Keratinocyte (primary cell): Measurements from ENCODE around the gene ULK4. TPM values are rescaled to one million over a fixed set of nuclear protein-coding genes. Genes with fewer than 3 reads are reported as not detected.
"Not testable (repeated sequence)": the region's sequence is repeated elsewhere in the genome, so short reads cannot be mapped to it uniquely, and the experiment has no call there.

Experiments used
- DNase-seq: peaks from one replicate; pipeline ENCODE4 v3.0.0-alpha.2; 2011; ENCODE audit warnings: low read depth, missing footprints, low spot score
- FAIRE-seq: peaks from 2 replicates; lab custom pipeline; 2011; peaks lifted over from hg19 to GRCh38; lab: Jason Lieb, UNC
- H2AFZ ChIP-seq: 2 replicates; pipeline ENCODE4 v1.6.0; 2012; ENCODE audit warnings: low read length, control low read depth, inconsistent platforms; ENCODE audit not compliant: control insufficient read depth
- H3K27ac ChIP-seq: 2 replicates; pipeline ENCODE4 v1.5.1; 2011; ENCODE audit warnings: low read length; ENCODE audit not compliant: control insufficient read depth, insufficient read depth
- H3K27me3 ChIP-seq: 3 replicates; pipeline ENCODE4 v1.6.0; 2011; ENCODE audit warnings: low read length; ENCODE audit not compliant: control insufficient read depth, insufficient read depth; ENCODE audit errors: extremely low read depth
- H3K36me3 ChIP-seq, 2 experiments: 2 replicates in 1 of 2; 3 replicates in 1 of 2; pipeline ENCODE4 v1.5.1; 2011; ENCODE audit warnings: low read length in 2 of 2, mild to moderate bottlenecking in 1 of 2; ENCODE audit not compliant: control insufficient read depth in 2 of 2, insufficient read depth in 2 of 2; ENCODE audit errors: extremely low read depth in 1 of 2
- H3K4me1 ChIP-seq: 3 replicates; pipeline ENCODE4 v1.5.1; 2011; ENCODE audit warnings: low read length; ENCODE audit not compliant: control insufficient read depth, insufficient read depth; ENCODE audit errors: extremely low read depth
- H3K4me2 ChIP-seq: 3 replicates; pipeline ENCODE4 v1.6.0; 2011; ENCODE audit warnings: low read depth, low read length; ENCODE audit not compliant: control insufficient read depth, insufficient read depth; ENCODE audit errors: extremely low read depth
- H3K4me3 ChIP-seq, 3 experiments: fragments of 200-600 bp in 1 of 3; sonication (generic) in 1 of 3; 2 replicates in 2 of 3; 3 replicates in 1 of 3; pipeline ENCODE4 v1.5.1; 2011 to 2016; ENCODE audit warnings: low read length in 3 of 3, mild to moderate bottlenecking in 3 of 3, control low read depth in 2 of 3, inconsistent platforms in 1 of 3, low read depth in 1 of 3, mixed read lengths in 1 of 3, mixed run types in 1 of 3, moderate library complexity in 1 of 3; ENCODE audit not compliant: control insufficient read depth in 2 of 3, insufficient read depth in 2 of 3; ENCODE audit errors: extremely low read depth in 1 of 3
- H3K79me2 ChIP-seq: 2 replicates; pipeline ENCODE4 v1.6.0; 2012; ENCODE audit warnings: low read length; ENCODE audit not compliant: control insufficient read depth, insufficient read depth
- H3K9ac ChIP-seq: 3 replicates; pipeline ENCODE4 v1.6.0; 2011; ENCODE audit warnings: low read length; ENCODE audit not compliant: control insufficient read depth, insufficient read depth; ENCODE audit errors: extremely low read depth
- H3K9me1 ChIP-seq: 3 replicates; pipeline ENCODE4 v1.6.0; 2011; ENCODE audit warnings: low read length; ENCODE audit not compliant: control insufficient read depth, insufficient read depth; ENCODE audit errors: extremely low read depth
- H3K9me3 ChIP-seq: 2 replicates; pipeline ENCODE4 v1.5.1; 2012; ENCODE audit warnings: low read depth, low read length; ENCODE audit not compliant: control insufficient read depth
- H4K20me1 ChIP-seq: 3 replicates; pipeline ENCODE4 v1.6.0; 2011; ENCODE audit warnings: low read length; ENCODE audit not compliant: control insufficient read depth, insufficient read depth; ENCODE audit errors: extremely low read depth
- EZH2 ChIP-seq: IDR thresholded peaks from one replicate; pipeline ENCODE4 v1.6.1; 2012; ENCODE audit warnings: inconsistent platforms, mild to moderate bottlenecking, low read length, moderate library complexity
- dilution Hi-C: fragments of 300-500 bp; cut with MboI; formaldehyde crosslinking; loops from one replicate; pipeline ENCODE4 v1.7.0; 2020; ENCODE audit warnings: low sequenced_read_pairs; ENCODE audit not compliant: extremely low pct_ligation_motif_present
- polyA plus RNA-seq, 5 experiments: library from polyadenylated mRNA; depleted of rRNA in 3 of 5; stranded (reverse) in 3 of 5; stranded (forward) in 1 of 5; unstranded in 1 of 5; fragments of >200 nt; gene quantifications; 1 replicate in 1 of 5; 2 replicates in 3 of 5; 3 replicates in 1 of 5; pipeline versions ENCODE4 v1.2.1 to v1.2.3, GENCODE V29; 2011 to 2012; ENCODE audit warnings: missing spikeins in 2 of 5, low read depth in 1 of 5, low replicate concordance in 1 of 5
- TF ChIP-seq, protein P1 (sequence below), 3 experiments: IDR thresholded peaks in 1 of 3; conservative IDR thresholded peaks in 1 of 3; optimal IDR thresholded peaks in 1 of 3; 2 replicates in 2 of 3; 3 replicates in 1 of 3; pipeline versions ENCODE3 to v1.5.1; 2011; ENCODE audit warnings: low read length in 3 of 3, mild to moderate bottlenecking in 3 of 3, moderate library complexity in 2 of 3, control low read depth in 1 of 3, inconsistent platforms in 1 of 3; ENCODE audit not compliant: insufficient read depth in 2 of 3; ENCODE audit errors: extremely low read depth in 1 of 3

The ULK4 gene
- polyA plus RNA-seq, 1 donor (not counting 4 experiments of a cell fraction or from before 2014, with no cell fraction given), result 6.1 TPM

DNA sequence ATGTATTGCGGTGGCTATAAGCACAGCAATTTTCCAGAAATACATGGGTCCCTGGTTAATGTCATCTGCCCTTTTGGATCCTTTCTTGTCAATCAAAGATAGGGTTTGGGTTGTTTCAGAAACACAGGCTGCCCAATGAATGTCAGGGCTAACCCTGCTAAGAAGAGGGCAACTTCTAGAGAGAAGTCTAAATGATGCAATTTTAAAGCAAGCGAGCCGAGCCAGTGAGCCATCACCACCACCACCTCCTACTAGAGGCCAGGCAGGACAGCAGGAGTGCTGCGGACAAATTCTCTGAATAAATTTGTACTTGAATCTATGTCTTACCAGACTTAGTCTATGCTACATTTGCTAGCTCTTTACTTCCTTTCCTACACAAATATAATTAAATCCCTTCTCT is 514.2 kb downstream of the ULK4 start:
- no peak overlapping the region for H2AFZ ChIP-seq
- no peak overlapping the region for H3K9ac ChIP-seq
- TF ChIP-seq, protein P1, sequence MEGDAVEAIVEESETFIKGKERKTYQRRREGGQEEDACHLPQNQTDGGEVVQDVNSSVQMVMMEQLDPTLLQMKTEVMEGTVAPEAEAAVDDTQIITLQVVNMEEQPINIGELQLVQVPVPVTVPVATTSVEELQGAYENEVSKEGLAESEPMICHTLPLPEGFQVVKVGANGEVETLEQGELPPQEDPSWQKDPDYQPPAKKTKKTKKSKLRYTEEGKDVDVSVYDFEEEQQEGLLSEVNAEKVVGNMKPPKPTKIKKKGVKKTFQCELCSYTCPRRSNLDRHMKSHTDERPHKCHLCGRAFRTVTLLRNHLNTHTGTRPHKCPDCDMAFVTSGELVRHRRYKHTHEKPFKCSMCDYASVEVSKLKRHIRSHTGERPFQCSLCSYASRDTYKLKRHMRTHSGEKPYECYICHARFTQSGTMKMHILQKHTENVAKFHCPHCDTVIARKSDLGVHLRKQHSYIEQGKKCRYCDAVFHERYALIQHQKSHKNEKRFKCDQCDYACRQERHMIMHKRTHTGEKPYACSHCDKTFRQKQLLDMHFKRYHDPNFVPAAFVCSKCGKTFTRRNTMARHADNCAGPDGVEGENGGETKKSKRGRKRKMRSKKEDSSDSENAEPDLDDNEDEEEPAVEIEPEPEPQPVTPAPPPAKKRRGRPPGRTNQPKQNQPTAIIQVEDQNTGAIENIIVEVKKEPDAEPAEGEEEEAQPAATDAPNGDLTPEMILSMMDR (optimal IDR thresholded peaks at IDR 0.05 in 1 of 3, IDR thresholded peaks at IDR 0.05 in 1 of 3, conservative IDR thresholded peaks at IDR 0.05 in 1 of 3; ENCODE audit: extremely low read depth in 1 of 3, insufficient read depth in 2 of 3, low read length in 3 of 3), result no peak
- TF ChIP-seq EZH2, result no peak
- FAIRE-seq (no peak), DNase-seq (no peak)
- H3K4me1 ChIP-seq, result no peaks in the 10 kb centered on the region
- no peaks in the 10 kb centered on the region for H3K27me3 ChIP-seq
- H3K36me3 ChIP-seq, result no peaks in the 10 kb centered on the region
- no peak overlapping the region for H3K4me3 ChIP-seq
- H4K20me1 ChIP-seq, result no peaks in the 10 kb centered on the region
- dilution Hi-C loops, result no loop called here
- H3K27ac ChIP-seq, result no peak overlapping the region
- no peaks in the 10 kb centered on the region for H3K79me2 ChIP-seq
- H3K4me2 ChIP-seq, result no peak overlapping the region
- H3K9me3 ChIP-seq, result no peaks in the 10 kb centered on the region
- no peaks in the 10 kb centered on the region for H3K9me1 ChIP-seq

DNA sequence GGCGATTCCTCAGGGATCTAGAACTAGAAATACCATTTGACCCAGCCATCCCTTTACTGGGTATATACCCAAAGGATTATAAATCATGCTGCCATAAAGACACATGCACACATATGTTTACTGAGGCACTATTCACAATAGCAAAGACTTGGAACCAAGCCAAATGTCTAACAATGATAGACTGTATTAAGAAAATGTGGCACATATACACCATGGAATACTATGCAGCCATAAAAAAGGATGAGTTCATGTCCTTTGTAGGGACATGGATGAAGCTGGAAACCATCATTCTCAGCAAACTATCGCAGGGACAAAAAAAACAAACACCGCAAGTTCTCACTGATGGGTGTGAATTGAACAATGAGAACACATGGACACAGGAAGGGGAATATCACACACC is 515.6 kb downstream of the ULK4 start:
- H4K20me1 ChIP-seq, H3K27ac ChIP-seq, H3K36me3 ChIP-seq, DNase-seq, H3K4me2 ChIP-seq, H3K9me1 ChIP-seq, H3K9me3 ChIP-seq, H3K27me3 ChIP-seq, FAIRE-seq, dilution Hi-C loops, H2AFZ ChIP-seq, H3K4me3 ChIP-seq, H3K79me2 ChIP-seq, H3K9ac ChIP-seq, H3K4me1 ChIP-seq: not testable (repeated sequence)

DNA sequence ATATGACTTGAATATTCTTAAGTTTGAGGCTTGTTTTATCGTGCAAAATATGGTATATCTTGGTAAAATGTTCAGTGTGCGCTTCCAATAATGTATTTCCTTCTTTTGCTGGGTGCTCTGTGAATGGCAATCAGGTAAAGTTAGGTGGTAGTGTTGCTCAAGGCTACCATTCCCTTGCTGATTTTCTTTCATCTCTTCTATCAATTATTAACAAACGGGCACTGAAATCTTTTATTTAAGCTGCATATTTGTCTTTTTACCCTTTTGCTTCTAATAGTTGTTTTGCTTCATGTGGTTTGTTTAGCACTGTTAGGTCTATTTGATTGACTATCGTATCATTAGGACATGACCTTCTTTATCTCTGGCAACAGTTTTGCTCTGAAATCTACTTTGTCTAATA is 520.3 kb downstream of the ULK4 start:
- Histone ChIP-seq H3K79me2 (no peaks in the 10 kb centered on the region), H3K4me1 (no peaks in the 10 kb centered on the region), H3K4me3 (no peak overlapping the region), H3K27ac (no peak overlapping the region), H4K20me1 (no peaks in the 10 kb centered on the region), H3K9me3 (no peaks in the 10 kb centered on the region), H3K4me2 (no peak overlapping the region), H3K9me1 (no peaks in the 10 kb centered on the region), H2AFZ (no peak overlapping the region), H3K9ac (no peak overlapping the region), H3K36me3 (no peaks in the 10 kb centered on the region), H3K27me3 (no peaks in the 10 kb centered on the region)
- dilution Hi-C loops, result no loop called here
- TF ChIP-seq EZH2, result no peak
- TF ChIP-seq, protein P1 (optimal IDR thresholded peaks at IDR 0.05 in 1 of 3, IDR thresholded peaks at IDR 0.05 in 1 of 3, conservative IDR thresholded peaks at IDR 0.05 in 1 of 3; ENCODE audit: extremely low read depth in 1 of 3, insufficient read depth in 2 of 3, low read length in 3 of 3), result no peak
- DNase-seq (no peak), FAIRE-seq (no peak)
